GM12874 (cell line): ENCODE measurements around the gene FAM81A.

Experiments
- CTCF ChIP-seq: IDR thresholded peaks from 2 replicates; pipeline ENCODE4 v1.5.1; 2011; ENCODE audit warnings: low read depth, mild to moderate bottlenecking, control low read depth, low read length, moderate library complexity; ENCODE audit not compliant: insufficient read depth

Gene FAM81A

GRCh38 chr15:59444980-59445545 is 7.1 kb downstream of the FAM81A start:
- no peak for TF ChIP-seq CTCF

GRCh38 chr15:59446232-59446957 is 8.4 kb downstream of the FAM81A start:
- no peak for TF ChIP-seq CTCF

- no peak for TF ChIP-seq CTCF
These were observed 9.4 kb downstream of the FAM81A start for GRCh38 chr15:59447367-59447766.

GRCh38 chr15:59448871-59449270 is 10.9 kb downstream of the FAM81A start:
- no peak for TF ChIP-seq CTCF

- TF ChIP-seq CTCF = no peak
These were observed 15.7 kb downstream of the FAM81A start for GRCh38 chr15:59453474-59454215.

- TF ChIP-seq CTCF = no peak
These were observed 18.1 kb downstream of the FAM81A start for GRCh38 chr15:59456114-59456513.

- TF ChIP-seq CTCF = no peak
These were observed 19.1 kb downstream of the FAM81A start for GRCh38 chr15:59457103-59457502.
